NCI-H2196 (cell line): ENCODE measurements around the gene GJC2.

Experiments used
- DNase-seq: peaks from one replicate; lab custom pipeline; 2025; ENCODE audit not compliant: unreplicated experiment; lab: John Stamatoyannopoulos, UW

Gene GJC2

GRCh38 chr1:228144193-228144992 is 5.3 kb upstream of the GJC2 start:
- DNase-seq = no peak

- no peak for DNase-seq
Observed at GRCh38 chr1:228144993-228145343, 4.8 kb upstream of the GJC2 start.

- no peak for DNase-seq
Observed at GRCh38 chr1:228145463-228146416, 4.0 kb upstream of the GJC2 start.

- no peak for DNase-seq
Observed at GRCh38 chr1:228146417-228147150, 3.1 kb upstream of the GJC2 start.

- DNase-seq = no peak
Observed at GRCh38 chr1:228147151-228147693, 2.5 kb upstream of the GJC2 start.

GRCh38 chr1:228147768-228148167 is 2.0 kb upstream of the GJC2 start:
- no peak for DNase-seq

- DNase-seq = no peak
Observed at GRCh38 chr1:228148196-228148861, 1.4 kb upstream of the GJC2 start.

- DNase-seq = no peak
Observed at GRCh38 chr1:228148935-228149405, 760 bp upstream of the GJC2 start.

GRCh38 chr1:228150120-228150460 is 360 bp downstream of the GJC2 start:
- DNase-seq = no peak

GRCh38 chr1:228150461-228151179 is 890 bp downstream of the GJC2 start:
- DNase-seq = no peak

- DNase-seq = no peak
Observed at GRCh38 chr1:228151180-228151925, 1.6 kb downstream of the GJC2 start.

GRCh38 chr1:228152097-228152917 is 2.6 kb downstream of the GJC2 start:
- no peak for DNase-seq

- DNase-seq = no peak
Observed at GRCh38 chr1:228152918-228153258, 3.2 kb downstream of the GJC2 start.

- no peak for DNase-seq
Observed at GRCh38 chr1:228154021-228154669, 4.4 kb downstream of the GJC2 start.

- DNase-seq = no peak
Observed at GRCh38 chr1:228154670-228155571, 5.2 kb downstream of the GJC2 start.

- no peak for DNase-seq
Observed at GRCh38 chr1:228155596-228156514, 6.1 kb downstream of the GJC2 start.
